ENCODE data around the gene GALNT4.

DNA sequence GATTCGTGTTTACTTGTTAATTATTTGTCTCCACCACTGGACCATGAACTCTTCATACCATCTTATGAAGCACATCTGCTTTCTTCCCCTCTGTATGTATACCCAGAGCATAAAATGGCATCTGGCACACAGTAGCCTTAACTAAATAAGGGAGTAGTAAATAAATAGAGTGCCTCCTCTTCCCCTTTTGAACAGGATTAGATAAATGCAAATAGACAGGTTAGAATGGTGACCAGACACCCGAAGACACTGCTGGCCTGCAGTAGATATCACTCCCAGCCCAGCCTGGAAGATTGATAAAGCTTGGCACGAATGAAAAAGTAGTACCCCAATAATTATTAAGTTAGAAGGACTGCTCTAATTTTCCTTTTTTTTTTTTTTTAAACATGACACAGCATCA, 6.9 kb downstream of the GALNT4 start:
- TF ChIP-seq POLR2A (IDR thresholded peaks at IDR 0.05; ENCODE audit: low read depth, low read length) = no peak
- no peak for TF ChIP-seq TAF1 (IDR thresholded peaks at IDR 0.05; ENCODE audit: low read depth, low read length)
- TF ChIP-seq POLR2AphosphoS5 (IDR thresholded peaks at IDR 0.05; ENCODE audit: low read depth, low read length) = no peak
